ENCODE results near the gene BCHE. TPM values are rescaled to one million over a fixed set of nuclear protein-coding genes. Genes with fewer than 3 reads are reported as not detected.

Gene BCHE
- total RNA-seq, 1 donor from 2014 or later: 1.9 TPM

DNA sequence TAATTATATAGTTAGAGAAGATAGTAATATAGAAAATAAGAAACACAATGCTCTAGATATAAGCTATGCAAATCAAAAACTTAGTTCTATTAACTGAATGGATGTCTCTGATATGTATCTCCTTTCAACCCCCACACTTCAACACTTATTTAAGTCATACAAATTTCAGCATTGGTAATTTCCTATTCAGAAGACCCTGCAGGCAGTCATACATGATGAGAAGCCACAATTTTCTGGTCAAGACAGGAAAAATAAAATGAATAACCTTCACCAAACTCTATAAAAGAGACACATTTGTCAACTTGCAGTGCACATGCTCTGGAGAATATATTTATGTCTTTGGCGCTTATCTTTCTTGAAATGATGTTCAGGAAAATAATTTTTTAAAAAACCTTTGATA is 578 bp upstream of the BCHE start:
- Mint-ChIP-seq H3K27ac (ENCODE audit: unreplicated experiment) (no peak overlapping the region), H3K9me3 (ENCODE audit: low read depth) (no peaks in the 10 kb centered on the region), H3K4me1 (ENCODE audit: low read depth) (peaks cover 10% of the 10 kb centered on the region), H3K4me3 (ENCODE audit: unreplicated experiment) (no peak overlapping the region), H3K36me3 (ENCODE audit: low read depth) (no peaks in the 10 kb centered on the region), H3K27me3 (ENCODE audit: low read depth) (no peaks in the 10 kb centered on the region)
- DNase-seq (ENCODE audit: low spot score): no peak
- TF ChIP-seq, protein P1, sequence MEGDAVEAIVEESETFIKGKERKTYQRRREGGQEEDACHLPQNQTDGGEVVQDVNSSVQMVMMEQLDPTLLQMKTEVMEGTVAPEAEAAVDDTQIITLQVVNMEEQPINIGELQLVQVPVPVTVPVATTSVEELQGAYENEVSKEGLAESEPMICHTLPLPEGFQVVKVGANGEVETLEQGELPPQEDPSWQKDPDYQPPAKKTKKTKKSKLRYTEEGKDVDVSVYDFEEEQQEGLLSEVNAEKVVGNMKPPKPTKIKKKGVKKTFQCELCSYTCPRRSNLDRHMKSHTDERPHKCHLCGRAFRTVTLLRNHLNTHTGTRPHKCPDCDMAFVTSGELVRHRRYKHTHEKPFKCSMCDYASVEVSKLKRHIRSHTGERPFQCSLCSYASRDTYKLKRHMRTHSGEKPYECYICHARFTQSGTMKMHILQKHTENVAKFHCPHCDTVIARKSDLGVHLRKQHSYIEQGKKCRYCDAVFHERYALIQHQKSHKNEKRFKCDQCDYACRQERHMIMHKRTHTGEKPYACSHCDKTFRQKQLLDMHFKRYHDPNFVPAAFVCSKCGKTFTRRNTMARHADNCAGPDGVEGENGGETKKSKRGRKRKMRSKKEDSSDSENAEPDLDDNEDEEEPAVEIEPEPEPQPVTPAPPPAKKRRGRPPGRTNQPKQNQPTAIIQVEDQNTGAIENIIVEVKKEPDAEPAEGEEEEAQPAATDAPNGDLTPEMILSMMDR (IDR thresholded peaks at IDR 0.05): no peak

DNA sequence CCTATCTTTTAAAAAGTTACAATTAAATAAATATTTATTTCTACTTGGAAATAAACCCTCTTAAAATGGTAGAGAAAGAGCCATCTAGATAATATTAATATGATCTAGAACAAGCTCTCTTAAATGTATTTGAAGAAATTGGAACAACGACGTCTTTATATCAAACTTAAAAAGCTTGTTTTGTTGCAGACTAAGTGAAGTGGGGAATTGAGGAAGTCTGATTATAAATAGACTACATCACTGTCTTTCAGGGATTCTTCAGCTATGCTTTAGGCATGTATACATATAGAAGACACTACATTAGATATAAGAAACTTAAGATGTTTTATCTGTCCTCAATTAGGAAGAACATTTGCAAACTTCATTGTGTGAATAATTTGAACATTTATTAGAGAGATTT is 1.8 kb downstream of the BCHE start:
- no peak overlapping the region for H3K27ac Mint-ChIP-seq (ENCODE audit: unreplicated experiment)

DNA sequence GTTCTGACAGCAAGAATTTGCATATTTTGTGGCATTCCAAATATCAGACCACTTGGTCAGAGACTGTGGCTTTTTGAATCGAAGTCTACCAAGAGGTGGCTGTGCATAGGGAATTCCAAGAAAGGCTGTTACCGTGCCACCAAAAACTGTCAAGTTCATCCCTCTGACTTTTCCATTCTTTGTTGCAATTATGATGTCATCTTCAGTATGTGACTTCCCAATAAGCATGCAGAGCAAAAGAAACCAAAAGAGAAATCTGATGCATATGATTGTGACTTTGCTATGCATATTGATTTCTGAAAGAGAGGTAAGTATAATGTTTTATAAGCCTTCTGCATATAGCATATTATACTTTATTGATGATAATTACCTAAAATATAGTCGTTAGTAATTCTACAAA is 6.5 kb downstream of the BCHE start:
- Mint-ChIP-seq H3K36me3 (ENCODE audit: low read depth) (no peaks in the 10 kb centered on the region), H3K4me1 (ENCODE audit: low read depth) (peaks cover 14% of the 10 kb centered on the region), H3K27me3 (ENCODE audit: low read depth) (no peaks in the 10 kb centered on the region), H3K27ac (ENCODE audit: unreplicated experiment) (no peak overlapping the region), H3K9me3 (ENCODE audit: low read depth) (no peaks in the 10 kb centered on the region), H3K4me3 (ENCODE audit: unreplicated experiment) (no peak overlapping the region)
- TF ChIP-seq, protein P1 (IDR thresholded peaks at IDR 0.05): no peak
- no peak for DNase-seq (ENCODE audit: low spot score)

More for the DNA sequence above, 1.8 kb downstream of the BCHE start:
- Mint-ChIP-seq H3K4me3 (ENCODE audit: unreplicated experiment) (no peak overlapping the region), H3K4me1 (ENCODE audit: low read depth) (peaks cover 10% of the 10 kb centered on the region), H3K9me3 (ENCODE audit: low read depth) (no peaks in the 10 kb centered on the region), H3K27me3 (ENCODE audit: low read depth) (no peaks in the 10 kb centered on the region), H3K36me3 (ENCODE audit: low read depth) (no peaks in the 10 kb centered on the region)
- TF ChIP-seq, protein P1 (IDR thresholded peaks at IDR 0.05): no peak
- DNase-seq (ENCODE audit: low spot score): no peak

DNA sequence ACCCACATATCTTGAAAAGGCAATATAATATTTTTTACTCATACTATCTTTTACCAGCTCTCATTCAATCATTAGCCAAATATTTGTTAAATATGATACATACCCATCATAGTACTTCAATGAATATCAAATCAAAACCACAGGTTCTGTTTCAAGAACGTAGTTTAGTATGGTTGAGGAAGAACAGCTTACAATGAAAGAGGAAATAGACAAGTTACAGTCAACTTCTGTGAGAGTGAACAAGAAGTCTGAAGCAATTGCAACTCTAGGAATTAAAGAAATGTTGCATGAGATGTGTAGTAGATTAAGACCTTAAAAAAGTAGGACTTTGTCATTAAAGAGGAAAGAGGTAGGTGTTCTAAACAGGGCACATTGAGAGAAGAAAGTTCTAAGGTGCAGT is 9.3 kb downstream of the BCHE start:
- Mint-ChIP-seq H3K4me3 (ENCODE audit: unreplicated experiment) (no peak overlapping the region), H3K9me3 (ENCODE audit: low read depth) (no peaks in the 10 kb centered on the region), H3K27ac (ENCODE audit: unreplicated experiment) (no peak overlapping the region), H3K36me3 (ENCODE audit: low read depth) (no peaks in the 10 kb centered on the region), H3K27me3 (ENCODE audit: low read depth) (no peaks in the 10 kb centered on the region), H3K4me1 (ENCODE audit: low read depth) (peaks cover 12% of the 10 kb centered on the region)
- TF ChIP-seq, protein P1 (IDR thresholded peaks at IDR 0.05): no peak
- DNase-seq (ENCODE audit: low spot score): no peak

DNA sequence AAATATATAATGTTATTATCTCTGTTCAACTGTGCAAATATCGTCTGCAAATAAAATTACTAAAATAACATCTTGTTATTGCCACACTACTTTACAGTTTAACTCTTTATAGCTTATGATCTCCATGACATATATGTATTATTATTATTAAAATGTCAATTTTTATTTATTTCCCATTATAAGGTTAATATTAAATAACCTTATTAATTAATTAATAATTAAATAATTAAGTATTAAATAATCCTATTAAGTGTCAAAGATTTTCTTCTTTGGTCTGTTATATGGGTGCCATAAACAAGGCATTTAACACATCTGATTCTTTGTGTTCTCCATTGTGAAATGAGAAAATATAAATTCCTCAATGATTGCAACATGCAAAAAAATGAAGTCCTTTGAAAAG is 10.0 kb downstream of the BCHE start:
- peaks cover 12% of the 10 kb centered on the region for H3K4me1 Mint-ChIP-seq (ENCODE audit: low read depth)
- H3K9me3 Mint-ChIP-seq (ENCODE audit: low read depth): no peaks in the 10 kb centered on the region
- H3K36me3 Mint-ChIP-seq (ENCODE audit: low read depth): no peaks in the 10 kb centered on the region
- no peaks in the 10 kb centered on the region for H3K27me3 Mint-ChIP-seq (ENCODE audit: low read depth)
- no peak for DNase-seq (ENCODE audit: low spot score)
- no peak overlapping the region for H3K27ac Mint-ChIP-seq (ENCODE audit: unreplicated experiment)
- no peak overlapping the region for H3K4me3 Mint-ChIP-seq (ENCODE audit: unreplicated experiment)
- TF ChIP-seq, protein P1 (IDR thresholded peaks at IDR 0.05): no peak
